Brain microvascular endothelial cell (primary cell): ENCODE measurements around the gene CSF2RB.

Source experiments
- DNase-seq: peaks from one replicate; pipeline ENCODE4 v3.0.0-alpha.2; 2020
- H3K27ac ChIP-seq: fragments of 250-450 bp; sonication (Bioruptor Pico); 2 replicates; pipeline ENCODE4 v1.5.1; 2020; ENCODE audit warnings: mild to moderate bottlenecking, moderate library complexity
- H3K27me3 ChIP-seq: fragments of 250-450 bp; sonication (Bioruptor Pico); replicated peaks from 2 replicates; pipeline ENCODE4 v1.5.1; 2020; ENCODE audit warnings: mild to moderate bottlenecking
- H3K36me3 ChIP-seq: fragments of 250-450 bp; sonication (Bioruptor Pico); replicated peaks from 2 replicates; pipeline ENCODE4 v1.5.1; 2020; ENCODE audit warnings: mild to moderate bottlenecking
- H3K4me3 ChIP-seq: 2 replicates; pipeline ENCODE4 v1.5.1; 2011; ENCODE audit warnings: low read depth, mild to moderate bottlenecking, control low read depth, low read length, moderate library complexity
- in situ Hi-C: cut with HindIII; loops from 2 replicates; pipeline ENCODE4 v1.10.0; 2017; ENCODE audit warnings: low sequenced_read_pairs, low pct_ligation_motif_present
- TF ChIP-seq, protein P1 (sequence below): IDR thresholded peaks from 2 replicates; pipeline ENCODE4 v1.5.1; 2011; ENCODE audit warnings: low read depth, mild to moderate bottlenecking, moderate library complexity, low read length, control low read depth, inconsistent platforms; ENCODE audit errors: missing control alignments

The CSF2RB gene

GRCh38 chr22:36968249-36968964 lies 55.0 kb downstream of the CSF2RB start:
- TF ChIP-seq, protein P1, sequence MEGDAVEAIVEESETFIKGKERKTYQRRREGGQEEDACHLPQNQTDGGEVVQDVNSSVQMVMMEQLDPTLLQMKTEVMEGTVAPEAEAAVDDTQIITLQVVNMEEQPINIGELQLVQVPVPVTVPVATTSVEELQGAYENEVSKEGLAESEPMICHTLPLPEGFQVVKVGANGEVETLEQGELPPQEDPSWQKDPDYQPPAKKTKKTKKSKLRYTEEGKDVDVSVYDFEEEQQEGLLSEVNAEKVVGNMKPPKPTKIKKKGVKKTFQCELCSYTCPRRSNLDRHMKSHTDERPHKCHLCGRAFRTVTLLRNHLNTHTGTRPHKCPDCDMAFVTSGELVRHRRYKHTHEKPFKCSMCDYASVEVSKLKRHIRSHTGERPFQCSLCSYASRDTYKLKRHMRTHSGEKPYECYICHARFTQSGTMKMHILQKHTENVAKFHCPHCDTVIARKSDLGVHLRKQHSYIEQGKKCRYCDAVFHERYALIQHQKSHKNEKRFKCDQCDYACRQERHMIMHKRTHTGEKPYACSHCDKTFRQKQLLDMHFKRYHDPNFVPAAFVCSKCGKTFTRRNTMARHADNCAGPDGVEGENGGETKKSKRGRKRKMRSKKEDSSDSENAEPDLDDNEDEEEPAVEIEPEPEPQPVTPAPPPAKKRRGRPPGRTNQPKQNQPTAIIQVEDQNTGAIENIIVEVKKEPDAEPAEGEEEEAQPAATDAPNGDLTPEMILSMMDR, result no peak
- Histone ChIP-seq H3K27me3 (no peaks in the 10 kb centered on the region), H3K27ac (no peak overlapping the region), H3K4me3 (no peak overlapping the region), H3K36me3 (no peaks in the 10 kb centered on the region)
- DNase-seq, result no peak
- in situ Hi-C loops, result no loop called here

DNA sequence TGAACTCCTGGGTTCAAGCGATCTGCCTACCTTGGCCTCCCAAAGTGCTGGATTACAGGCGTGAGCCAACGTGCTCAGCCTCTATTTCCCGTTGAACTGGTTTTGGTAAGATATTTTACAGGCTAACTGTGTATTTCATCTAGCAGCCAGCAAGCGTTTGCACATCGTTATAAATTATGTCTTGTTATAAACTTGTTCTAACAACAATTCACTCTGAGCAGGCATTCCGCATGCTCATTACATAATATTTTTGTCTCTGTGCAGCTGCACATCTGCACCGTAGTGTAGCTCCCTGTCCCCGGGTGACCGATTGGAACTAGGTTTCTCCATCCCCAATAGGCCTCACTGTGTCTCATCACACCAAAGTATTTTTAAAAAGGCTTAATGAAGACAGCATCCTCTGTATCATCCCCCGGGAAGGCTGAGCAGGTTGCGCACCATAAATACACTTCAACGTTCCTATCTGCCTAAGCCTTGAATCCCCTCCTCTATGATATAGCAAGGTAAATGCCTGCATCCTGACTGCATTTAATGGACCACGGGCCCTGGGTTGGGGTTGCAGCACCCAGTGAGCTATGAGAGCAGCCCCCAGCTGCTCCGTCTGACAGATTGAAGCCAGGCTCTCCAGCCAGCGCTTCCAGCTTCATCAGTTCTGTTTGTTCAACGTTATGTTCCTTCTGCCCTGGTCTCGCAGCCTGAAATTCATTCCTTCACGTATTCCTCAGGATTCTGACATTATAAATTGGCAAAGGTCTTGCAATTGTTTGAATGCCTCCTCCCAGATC lies 58.1 kb downstream of the CSF2RB start:
- DNase-seq, result no peak
- TF ChIP-seq, protein P1, result no peak
- Histone ChIP-seq H3K27me3 (no peaks in the 10 kb centered on the region), H3K36me3 (no peaks in the 10 kb centered on the region), H3K4me3 (no peak overlapping the region), H3K27ac (no peak overlapping the region)
- in situ Hi-C loops, result no loop called here

DNA sequence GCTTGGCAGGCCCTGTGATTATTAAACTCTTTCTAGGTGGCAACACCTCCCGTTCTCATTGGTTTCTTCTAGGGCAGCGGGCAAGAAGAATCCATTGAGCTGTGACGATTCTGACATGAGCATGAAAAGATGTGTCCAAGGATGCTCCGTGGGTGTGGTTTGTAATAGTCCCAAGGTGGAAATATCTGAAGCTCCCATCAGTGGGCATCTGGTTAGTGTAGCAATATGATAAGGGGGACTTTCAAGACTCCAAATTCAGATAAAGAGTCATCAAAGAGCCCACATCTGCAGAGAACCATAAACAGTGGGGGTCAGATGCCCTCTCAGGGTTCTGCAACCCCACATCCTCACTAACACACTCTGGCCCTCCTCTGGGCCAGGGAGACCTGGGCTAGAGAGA lies 63.2 kb downstream of the CSF2RB start:
- Histone ChIP-seq H3K36me3 (no peaks in the 10 kb centered on the region), H3K4me3 (no peak overlapping the region), H3K27me3 (no peaks in the 10 kb centered on the region), H3K27ac (no peak overlapping the region)
- TF ChIP-seq, protein P1, result no peak
- no peak for DNase-seq
- in situ Hi-C loops, result no loop called here

DNA sequence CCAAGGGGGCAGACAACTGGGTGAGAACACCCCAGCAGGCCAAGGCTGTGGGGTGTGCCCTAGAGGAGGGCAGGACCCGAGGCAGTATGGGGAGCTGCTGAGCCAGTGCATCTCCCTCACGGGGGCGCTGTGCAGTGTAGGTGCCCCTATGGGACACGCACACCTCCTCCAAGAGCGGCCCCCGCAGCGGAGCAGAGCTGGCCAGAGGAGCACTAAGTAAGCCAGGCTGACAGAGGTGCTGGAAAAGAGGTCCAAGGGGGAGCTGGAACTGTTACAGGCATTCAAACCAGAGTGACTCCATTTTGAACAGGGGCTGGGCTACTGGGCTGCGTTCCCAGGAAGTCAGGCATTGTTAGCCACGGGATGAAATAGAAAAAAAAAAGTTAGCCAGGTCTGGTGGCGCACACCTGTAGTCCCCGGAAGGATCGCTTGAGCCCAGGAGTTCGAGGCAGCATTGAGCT lies 64.0 kb downstream of the CSF2RB start:
- no peak overlapping the region for H3K27ac ChIP-seq
- H3K36me3 ChIP-seq, result no peaks in the 10 kb centered on the region
- DNase-seq, result peak; percentile 26
- in situ Hi-C loops, result no loop called here
- peak overlapping the region; percentile 51 for H3K4me3 ChIP-seq
- H3K27me3 ChIP-seq, result no peaks in the 10 kb centered on the region
- TF ChIP-seq, protein P1, result peak; percentile 68

DNA sequence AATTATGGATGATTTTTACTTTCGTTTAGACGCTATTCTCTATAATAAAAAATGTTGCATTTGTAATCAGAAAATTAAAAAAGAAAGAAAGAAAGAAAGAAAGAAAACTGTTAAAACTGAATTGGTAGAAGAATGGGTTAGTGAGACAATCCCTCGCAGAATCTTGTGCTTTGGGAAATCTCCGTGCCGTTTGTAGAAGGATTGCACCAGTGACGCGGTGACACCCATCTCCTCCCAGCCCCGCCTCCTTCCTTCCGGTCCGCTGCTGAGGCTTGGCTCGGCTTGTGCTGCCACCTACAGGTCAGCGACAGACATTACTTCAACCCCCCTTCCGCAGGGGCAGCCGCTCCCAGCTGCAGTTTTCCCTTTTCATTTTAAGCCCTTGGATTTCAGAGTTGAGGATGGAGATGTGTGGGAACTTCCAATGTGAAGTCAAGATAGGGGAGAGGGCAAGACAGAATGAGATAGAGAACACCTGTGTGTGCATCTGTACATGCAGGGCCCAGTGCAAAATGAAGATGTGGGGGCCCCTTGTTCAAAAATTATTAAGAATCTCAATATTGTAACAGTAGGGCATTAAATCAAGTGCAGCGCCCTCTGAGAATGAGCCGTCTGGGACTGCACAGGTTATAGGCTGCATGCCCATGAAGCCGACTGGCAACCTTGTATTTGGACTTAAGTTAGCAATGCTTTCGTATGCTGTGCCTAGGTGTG lies 64.7 kb downstream of the CSF2RB start:
- Histone ChIP-seq H3K27ac (no peak overlapping the region), H3K27me3 (no peaks in the 10 kb centered on the region), H3K36me3 (no peaks in the 10 kb centered on the region), H3K4me3 (peak overlapping the region; percentile 51)
- peak; percentile 73 for DNase-seq
- TF ChIP-seq, protein P1, result peak; percentile 95
- in situ Hi-C loops, result no loop called here
